ENCODE data around the gene AMN1.
"Not testable (repeated sequence)": the region's sequence is repeated elsewhere in the genome, so short reads cannot be mapped to it uniquely, and the experiment has no call there.

The AMN1 gene

GRCh38 chr12:31722580-31722979 is 6.2 kb downstream of the AMN1 start:
- TF ChIP-seq CTCF (IDR thresholded peaks at IDR 0.05; ENCODE audit: borderline replicate concordance, insufficient read depth, low read depth, low read length): no peak
- no peak overlapping the region for H3K4me3 ChIP-seq (ENCODE audit: low read depth, low read length)

GRCh38 chr12:31718542-31719198 is 10.2 kb downstream of the AMN1 start:
- not testable (repeated sequence) for H3K4me3 ChIP-seq (ENCODE audit: low read depth, low read length)

GRCh38 chr12:31716998-31717397 is 11.8 kb downstream of the AMN1 start:
- H3K4me3 ChIP-seq (ENCODE audit: low read depth, low read length): not testable (repeated sequence)

GRCh38 chr12:31715283-31715825 is 13.5 kb downstream of the AMN1 start:
- no peak overlapping the region for H3K4me3 ChIP-seq (ENCODE audit: low read depth, low read length)
- TF ChIP-seq CTCF (IDR thresholded peaks at IDR 0.05; ENCODE audit: borderline replicate concordance, insufficient read depth, low read depth, low read length): no peak

- H3K4me3 ChIP-seq (ENCODE audit: low read depth, low read length): no peak overlapping the region
- no peak for TF ChIP-seq CTCF (IDR thresholded peaks at IDR 0.05; ENCODE audit: borderline replicate concordance, insufficient read depth, low read depth, low read length)
Observed at GRCh38 chr12:31714406-31715271, 14.2 kb downstream of the AMN1 start.

GRCh38 chr12:31712877-31713276 is 15.9 kb downstream of the AMN1 start:
- no peak for TF ChIP-seq CTCF (IDR thresholded peaks at IDR 0.05; ENCODE audit: borderline replicate concordance, insufficient read depth, low read depth, low read length)
- H3K4me3 ChIP-seq (ENCODE audit: low read depth, low read length): no peak overlapping the region

- H3K4me3 ChIP-seq (ENCODE audit: low read depth, low read length): no peak overlapping the region
- TF ChIP-seq CTCF (IDR thresholded peaks at IDR 0.05; ENCODE audit: borderline replicate concordance, insufficient read depth, low read depth, low read length): no peak
Observed at GRCh38 chr12:31710021-31710818, 18.6 kb downstream of the AMN1 start.

GRCh38 chr12:31708118-31708517 is 20.7 kb downstream of the AMN1 start:
- H3K4me3 ChIP-seq (ENCODE audit: low read depth, low read length): not testable (repeated sequence)
